Endothelial cell of umbilical vein (primary cell): Measurements from ENCODE around the gene GPR137B.

Source experiments
- EZH2 ChIP-seq: IDR thresholded peaks from 2 replicates; pipeline ENCODE4 v1.6.1; 2012; ENCODE audit warnings: borderline replicate concordance, low read depth, mild to moderate bottlenecking, moderate library complexity, low read length, inconsistent platforms; ENCODE audit not compliant: severe bottlenecking
- JUN ChIP-seq: IDR thresholded peaks from 2 replicates; pipeline ENCODE4 v1.6.1; 2011; ENCODE audit warnings: borderline replicate concordance, low read depth; ENCODE audit not compliant: insufficient read length, insufficient read depth
- POLR2A ChIP-seq: IDR thresholded peaks from 2 replicates; pipeline ENCODE4 v1.6.1; 2012; ENCODE audit warnings: low read depth, mild to moderate bottlenecking, control low read depth, low read length
- POLR2AphosphoS5 ChIP-seq: IDR thresholded peaks from 2 replicates; pipeline ENCODE4 v1.6.1; 2012; ENCODE audit warnings: low read depth, mild to moderate bottlenecking, control low read depth, low read length, moderate library complexity; ENCODE audit not compliant: insufficient read depth
- TF ChIP-seq, protein P1 (sequence below), 2 donors: IDR thresholded peaks; 1 replicate in 1 of 2; 2 replicates in 1 of 2; pipeline ENCODE4 v1.5.1; 2011; ENCODE audit warnings: low read length in 2 of 2, mild to moderate bottlenecking in 2 of 2, moderate library complexity in 2 of 2, control low read depth in 1 of 2, inconsistent platforms in 1 of 2, low read depth in 1 of 2; ENCODE audit not compliant: insufficient read depth in 1 of 2; ENCODE audit errors: extremely low read depth in 1 of 2
- TF ChIP-seq, protein P2 (sequence below): IDR thresholded peaks from 2 replicates; pipeline ENCODE4 v1.6.1; 2011; ENCODE audit not compliant: insufficient read depth, insufficient read length

DNA sequence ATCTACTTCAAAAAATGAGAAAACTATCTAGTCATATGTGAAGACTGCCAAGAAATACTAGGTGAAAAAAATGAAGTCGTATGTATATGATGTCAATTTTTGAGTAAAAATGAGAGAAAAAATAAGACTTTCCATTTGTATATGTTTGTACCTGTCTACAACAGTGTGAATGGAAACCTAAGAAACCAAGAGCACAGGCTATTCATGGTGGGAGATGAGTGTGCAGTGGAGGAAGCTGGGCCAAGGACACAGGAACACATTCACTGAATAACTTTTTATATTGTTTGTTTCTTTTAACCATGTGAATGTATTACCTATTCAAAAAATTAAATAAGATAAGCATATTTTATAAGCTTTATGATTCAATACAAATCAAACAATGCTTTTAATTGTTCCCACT is 72.4 kb downstream of the GPR137B start:
- TF ChIP-seq, protein P1, sequence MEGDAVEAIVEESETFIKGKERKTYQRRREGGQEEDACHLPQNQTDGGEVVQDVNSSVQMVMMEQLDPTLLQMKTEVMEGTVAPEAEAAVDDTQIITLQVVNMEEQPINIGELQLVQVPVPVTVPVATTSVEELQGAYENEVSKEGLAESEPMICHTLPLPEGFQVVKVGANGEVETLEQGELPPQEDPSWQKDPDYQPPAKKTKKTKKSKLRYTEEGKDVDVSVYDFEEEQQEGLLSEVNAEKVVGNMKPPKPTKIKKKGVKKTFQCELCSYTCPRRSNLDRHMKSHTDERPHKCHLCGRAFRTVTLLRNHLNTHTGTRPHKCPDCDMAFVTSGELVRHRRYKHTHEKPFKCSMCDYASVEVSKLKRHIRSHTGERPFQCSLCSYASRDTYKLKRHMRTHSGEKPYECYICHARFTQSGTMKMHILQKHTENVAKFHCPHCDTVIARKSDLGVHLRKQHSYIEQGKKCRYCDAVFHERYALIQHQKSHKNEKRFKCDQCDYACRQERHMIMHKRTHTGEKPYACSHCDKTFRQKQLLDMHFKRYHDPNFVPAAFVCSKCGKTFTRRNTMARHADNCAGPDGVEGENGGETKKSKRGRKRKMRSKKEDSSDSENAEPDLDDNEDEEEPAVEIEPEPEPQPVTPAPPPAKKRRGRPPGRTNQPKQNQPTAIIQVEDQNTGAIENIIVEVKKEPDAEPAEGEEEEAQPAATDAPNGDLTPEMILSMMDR (IDR thresholded peaks at IDR 0.05; ENCODE audit: extremely low read depth in 1 of 2, insufficient read depth in 1 of 2, low read depth in 1 of 2, low read length in 2 of 2), result no peak
- TF ChIP-seq POLR2A (no peak), EZH2 (no peak), POLR2AphosphoS5 (no peak), JUN (no peak)
- TF ChIP-seq, protein P2, sequence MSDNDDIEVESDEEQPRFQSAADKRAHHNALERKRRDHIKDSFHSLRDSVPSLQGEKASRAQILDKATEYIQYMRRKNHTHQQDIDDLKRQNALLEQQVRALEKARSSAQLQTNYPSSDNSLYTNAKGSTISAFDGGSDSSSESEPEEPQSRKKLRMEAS, result no peak
